ENCODE results near the gene JOSD2. TPM values are rescaled to one million over a fixed set of nuclear protein-coding genes. Genes with fewer than 3 reads are reported as not detected.

The JOSD2 gene
- total RNA-seq, 2 donors from 2014 or later = 39.8 to 46.0 TPM

- peaks cover 3 to 6% of the 10 kb centered on the region in 2 donors for H3K4me1 Mint-ChIP-seq (ENCODE audit: low read depth in 2 of 2)
- H3K36me3 Mint-ChIP-seq = no peaks in the 10 kb centered on the region
- peaks cover 44 to 48% of the 10 kb centered on the region in 2 donors for H3K27me3 Mint-ChIP-seq
- H3K4me3 Mint-ChIP-seq = no peak overlapping the region
- DNase-seq (ENCODE audit: low spot score) = no peak
- ATAC-seq = no peak
- no peaks in the 10 kb centered on the region for H3K9me3 Mint-ChIP-seq
- H3K27ac Mint-ChIP-seq = no peak overlapping the region
Observed at GRCh38 chr19:50551034-50551714, 40.2 kb upstream of the JOSD2 start.

DNA sequence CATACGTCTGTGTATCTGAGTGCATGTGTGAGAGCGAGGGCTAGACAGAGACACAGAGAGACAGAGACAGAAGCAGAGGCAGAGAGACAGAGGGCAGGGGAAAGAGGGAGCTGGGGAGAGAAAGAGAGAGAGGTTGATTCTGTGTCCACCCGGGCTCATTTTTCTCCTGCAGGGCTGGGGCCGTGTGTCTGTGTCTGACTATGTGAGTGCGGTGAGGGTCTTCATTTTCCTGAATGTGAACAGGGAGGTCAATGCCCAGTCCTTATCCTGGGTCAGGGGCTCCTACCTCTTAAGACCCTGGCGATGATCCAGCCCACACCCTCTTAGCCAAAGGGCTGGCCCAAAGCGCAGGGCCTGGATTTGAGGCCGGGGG lies 39.6 kb upstream of the JOSD2 start:
- H3K36me3 Mint-ChIP-seq = no peaks in the 10 kb centered on the region
- H3K4me1 Mint-ChIP-seq (ENCODE audit: low read depth in 2 of 2) = peaks cover 3 to 6% of the 10 kb centered on the region in 2 donors
- no peaks in the 10 kb centered on the region for H3K9me3 Mint-ChIP-seq

GRCh38 chr19:50549927-50550593 lies 39.1 kb upstream of the JOSD2 start:
- DNase-seq (ENCODE audit: low spot score) = no peak
- Mint-ChIP-seq H3K36me3 (no peaks in the 10 kb centered on the region), H3K27ac (no peak overlapping the region), H3K9me3 (no peaks in the 10 kb centered on the region), H3K27me3 (peaks cover 38 to 41% of the 10 kb centered on the region in 2 donors), H3K4me3 (no peak overlapping the region), H3K4me1 (ENCODE audit: low read depth in 2 of 2) (peaks cover under 1 to 3% of the 10 kb centered on the region in 2 donors)
- ATAC-seq = no peak

More for the DNA sequence above, 39.6 kb upstream of the JOSD2 start:
- Mint-ChIP-seq H3K4me3 (no peak overlapping the region), H3K27me3 (peaks cover 43 to 46% of the 10 kb centered on the region in 2 donors), H3K27ac (no peak overlapping the region)
- DNase-seq (ENCODE audit: low spot score) = no peak
- no peak for ATAC-seq

- no peaks in the 10 kb centered on the region for H3K9me3 Mint-ChIP-seq
- ATAC-seq = no peak
Observed at GRCh38 chr19:50549059-50549926, 38.3 kb upstream of the JOSD2 start.

GRCh38 chr19:50548191-50549058 lies 37.4 kb upstream of the JOSD2 start:
- H3K27me3 Mint-ChIP-seq = peaks cover 31 to 32% of the 10 kb centered on the region in 2 donors
- no peaks in the 10 kb centered on the region for H3K9me3 Mint-ChIP-seq

More at GRCh38 chr19:50549059-50549926, 38.3 kb upstream of the JOSD2 start:
- Mint-ChIP-seq H3K27me3 (peaks cover 35 to 36% of the 10 kb centered on the region in 2 donors), H3K36me3 (no peaks in the 10 kb centered on the region), H3K4me1 (ENCODE audit: low read depth in 2 of 2) (peaks cover 0 to 3% of the 10 kb centered on the region in 2 donors), H3K4me3 (no peak overlapping the region), H3K27ac (no peak overlapping the region)
- DNase-seq (ENCODE audit: low spot score) = no peak

DNA sequence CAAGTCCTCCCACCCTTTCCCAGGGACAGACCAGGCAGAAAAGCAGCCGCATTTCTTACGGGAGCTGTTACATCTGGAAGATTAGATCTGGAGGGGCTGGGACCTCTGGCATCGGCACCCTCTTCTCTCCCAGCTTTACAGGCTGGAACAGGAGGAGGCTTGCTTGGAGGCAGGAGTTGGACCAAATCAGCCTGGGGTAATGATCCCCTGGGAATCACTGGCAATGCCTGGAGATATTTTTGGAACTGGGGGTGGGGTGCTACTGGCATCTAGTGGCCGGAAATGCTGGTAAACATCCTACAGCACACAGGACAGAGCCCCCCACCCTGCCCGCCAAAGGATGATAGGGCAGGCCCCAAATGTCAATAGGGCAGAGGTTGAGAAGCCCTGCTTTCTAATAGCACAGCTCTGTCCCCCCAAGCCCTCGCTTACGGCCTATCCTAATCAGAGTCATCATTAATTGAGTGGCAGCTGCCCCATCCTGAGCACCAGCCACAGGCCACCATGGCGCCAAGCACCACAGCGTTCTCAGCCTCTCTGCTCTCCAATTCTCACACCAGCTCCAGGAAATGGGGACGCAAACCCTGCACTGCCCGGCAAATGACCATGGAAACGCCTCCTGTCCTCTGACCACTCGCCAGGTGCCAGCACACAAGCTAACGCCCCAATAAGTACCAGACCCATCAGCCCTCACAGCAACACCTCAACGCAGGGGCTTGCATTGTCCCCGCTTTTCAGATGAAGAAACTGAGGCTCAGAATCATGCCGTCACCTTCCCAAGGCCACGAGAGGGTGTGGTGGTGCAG lies 36.6 kb upstream of the JOSD2 start:
- peaks cover 23% of the 10 kb centered on the region in 2 donors for H3K27me3 Mint-ChIP-seq
- no peaks in the 10 kb centered on the region for H3K9me3 Mint-ChIP-seq
- H3K4me3 Mint-ChIP-seq = no peak overlapping the region
- peaks cover 0 to 3% of the 10 kb centered on the region in 2 donors for H3K4me1 Mint-ChIP-seq (ENCODE audit: low read depth in 2 of 2)
- H3K36me3 Mint-ChIP-seq = no peaks in the 10 kb centered on the region
- H3K27ac Mint-ChIP-seq = no peak overlapping the region
- DNase-seq (ENCODE audit: low spot score) (no peak), ATAC-seq (no peak)

More at GRCh38 chr19:50548191-50549058, 37.4 kb upstream of the JOSD2 start:
- Mint-ChIP-seq H3K4me1 (ENCODE audit: low read depth in 2 of 2) (peaks cover 0 to 3% of the 10 kb centered on the region in 2 donors), H3K4me3 (no peak overlapping the region), H3K27ac (no peak overlapping the region), H3K36me3 (no peaks in the 10 kb centered on the region)
- DNase-seq (ENCODE audit: low spot score) (no peak), ATAC-seq (peak in 1 of 2 donors; percentile 3)

DNA sequence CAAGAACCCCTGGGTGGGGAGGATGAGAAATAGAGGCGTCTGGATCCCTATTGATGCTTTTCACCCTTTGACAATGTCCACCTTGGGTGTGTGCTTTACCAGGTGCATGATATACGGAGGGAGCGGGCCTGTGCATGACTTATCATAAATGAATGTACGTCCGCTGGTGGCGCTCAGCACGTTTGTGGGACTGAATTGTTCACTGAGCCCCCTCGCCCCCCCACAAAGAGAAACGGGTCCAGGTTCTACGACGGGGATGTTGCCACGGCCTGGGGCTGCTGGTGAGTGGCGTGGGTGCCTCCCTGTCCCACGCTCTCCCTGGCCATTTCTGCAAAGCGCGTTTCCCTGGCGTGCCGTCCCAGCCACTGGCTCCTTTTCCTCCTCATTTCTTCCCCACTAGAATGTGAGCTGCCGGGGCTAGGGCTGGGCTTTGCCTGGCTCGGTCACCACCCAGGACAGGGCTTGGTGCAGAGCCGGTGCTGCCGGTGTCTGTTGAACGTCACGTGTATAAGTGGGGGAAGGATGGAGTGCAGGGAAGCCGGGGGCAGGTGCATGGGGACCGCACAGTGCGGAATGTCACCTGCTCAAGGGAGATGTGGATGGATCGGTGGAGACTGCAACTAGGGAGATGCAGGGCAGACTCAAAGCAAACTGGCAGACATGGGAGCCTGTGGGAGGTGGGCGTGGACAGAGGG lies 35.7 kb upstream of the JOSD2 start:
- peaks cover 0 to 3% of the 10 kb centered on the region in 2 donors for H3K4me1 Mint-ChIP-seq (ENCODE audit: low read depth in 2 of 2)
- peaks cover 14 to 17% of the 10 kb centered on the region in 2 donors for H3K27me3 Mint-ChIP-seq
- no peak overlapping the region for H3K4me3 Mint-ChIP-seq
- DNase-seq (ENCODE audit: low spot score) (no peak), ATAC-seq (no peak)
- H3K9me3 Mint-ChIP-seq = no peaks in the 10 kb centered on the region
- no peak overlapping the region for H3K27ac Mint-ChIP-seq
- no peaks in the 10 kb centered on the region for H3K36me3 Mint-ChIP-seq

DNA sequence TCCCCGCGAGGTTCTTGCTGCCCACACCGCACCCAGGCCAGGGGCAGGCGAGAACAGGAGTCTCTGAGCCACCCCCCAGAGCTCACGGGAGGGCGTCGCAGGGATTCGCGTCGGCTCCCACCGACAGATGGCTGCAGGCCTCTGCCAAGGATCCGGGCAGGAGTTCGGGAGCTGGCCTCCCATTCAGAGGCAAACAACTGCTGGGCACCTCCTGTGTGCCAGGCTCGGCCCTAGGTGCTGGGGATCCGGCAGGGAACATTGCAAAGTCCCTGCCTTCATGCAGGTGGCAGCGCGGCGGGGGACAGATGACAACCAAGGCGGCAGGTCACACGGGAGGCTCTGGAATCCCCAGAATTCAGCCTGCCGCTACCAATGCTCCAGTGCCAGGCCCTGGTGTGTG lies 32.0 kb upstream of the JOSD2 start:
- Mint-ChIP-seq H3K4me1 (ENCODE audit: low read depth in 2 of 2) (peaks cover 0 to under 1% of the 10 kb centered on the region in 2 donors), H3K27me3 (peaks cover 0 to 2% of the 10 kb centered on the region in 2 donors), H3K36me3 (no peaks in the 10 kb centered on the region), H3K27ac (no peak overlapping the region), H3K4me3 (no peak overlapping the region), H3K9me3 (no peaks in the 10 kb centered on the region)
- DNase-seq (ENCODE audit: low spot score) (no peak), ATAC-seq (peak in 1 of 2 donors; percentile 36)

GRCh38 chr19:50537769-50538230 lies 26.8 kb upstream of the JOSD2 start:
- H3K4me1 Mint-ChIP-seq (ENCODE audit: low read depth in 2 of 2) = peaks cover 0 to 4% of the 10 kb centered on the region in 2 donors
- H3K36me3 Mint-ChIP-seq = peaks cover 7% of the 10 kb centered on the region
- no peak overlapping the region for H3K27ac Mint-ChIP-seq
- DNase-seq (ENCODE audit: low spot score) (peak; percentile 71), ATAC-seq (peak in 1 of 2 donors; percentile 68)
- no peak overlapping the region for H3K4me3 Mint-ChIP-seq
- H3K9me3 Mint-ChIP-seq = peaks cover 5% of the 10 kb centered on the region
- peaks cover 9 to 11% of the 10 kb centered on the region in 2 donors for H3K27me3 Mint-ChIP-seq

GRCh38 chr19:50537306-50537685 lies 26.3 kb upstream of the JOSD2 start:
- Mint-ChIP-seq H3K27ac (no peak overlapping the region), H3K4me3 (no peak overlapping the region)

DNA sequence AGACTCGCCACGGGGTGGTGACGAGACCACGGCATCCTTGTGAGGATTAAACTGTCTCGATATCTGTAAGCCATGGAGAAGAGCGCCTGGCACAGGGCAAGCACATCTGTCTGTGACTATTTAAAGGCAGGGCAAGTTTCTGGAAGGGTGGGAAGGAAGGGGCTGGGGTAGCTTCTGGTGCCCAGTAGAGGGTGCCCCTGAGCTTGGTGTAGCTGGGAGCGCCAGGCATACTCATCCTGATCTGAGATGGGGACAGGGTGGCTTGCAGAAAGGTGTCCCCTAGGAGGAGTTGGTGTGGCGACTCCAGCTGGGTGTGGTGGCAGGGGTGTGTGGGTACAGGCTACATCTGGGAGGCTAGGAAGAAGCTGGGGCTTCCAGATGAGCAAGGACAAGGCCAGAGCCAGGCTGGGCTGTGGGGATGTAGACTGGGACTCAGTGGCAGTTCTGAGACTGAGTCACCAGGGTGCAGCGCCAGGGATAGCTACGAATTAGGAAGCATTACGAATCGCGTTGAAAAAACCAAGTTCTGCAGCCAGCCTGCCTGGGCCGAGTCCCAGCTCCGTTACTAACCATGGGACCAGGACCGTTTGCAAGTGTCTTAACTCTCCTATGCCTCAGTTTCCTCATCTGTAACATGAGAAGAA lies 25.8 kb upstream of the JOSD2 start:
- no peak overlapping the region for H3K27ac Mint-ChIP-seq
- peaks cover 5% of the 10 kb centered on the region for H3K9me3 Mint-ChIP-seq
- peaks cover 11 to 16% of the 10 kb centered on the region in 2 donors for H3K27me3 Mint-ChIP-seq
- peaks cover 0 to 4% of the 10 kb centered on the region in 2 donors for H3K4me1 Mint-ChIP-seq (ENCODE audit: low read depth in 2 of 2)
- ATAC-seq (no peak), DNase-seq (ENCODE audit: low spot score) (no peak)
- no peak overlapping the region for H3K4me3 Mint-ChIP-seq
- H3K36me3 Mint-ChIP-seq = peaks cover 7% of the 10 kb centered on the region

More at GRCh38 chr19:50537306-50537685, 26.3 kb upstream of the JOSD2 start:
- Mint-ChIP-seq H3K36me3 (peaks cover 7% of the 10 kb centered on the region), H3K4me1 (ENCODE audit: low read depth in 2 of 2) (peaks cover 0 to 4% of the 10 kb centered on the region in 2 donors), H3K9me3 (peaks cover 5% of the 10 kb centered on the region), H3K27me3 (peaks cover 11 to 14% of the 10 kb centered on the region in 2 donors)
- no peak for ATAC-seq
- DNase-seq (ENCODE audit: low spot score) = no peak
